GM12878 (cell line): ENCODE measurements around the gene TBC1D1. TPM values are rescaled to one million over a fixed set of nuclear protein-coding genes. Genes with fewer than 3 reads are reported as not detected.

ENCODE experiments used
- ATF7 ChIP-seq: fragments of 450-650 bp; IDR thresholded peaks from 2 replicates; pipeline ENCODE4 v1.6.1; 2016; ENCODE audit warnings: low read depth, mild to moderate bottlenecking
- HSF1 ChIP-seq: fragments of 150-350 bp; IDR thresholded peaks from 2 replicates; pipeline ENCODE4 v1.6.1; 2014; ENCODE audit warnings: mild to moderate bottlenecking, low read depth, low read length
- JUND ChIP-seq: IDR thresholded peaks from 2 replicates; pipeline ENCODE4 v1.6.1; 2012; ENCODE audit warnings: low read depth, mild to moderate bottlenecking, low read length, improper control_type of control experiment, moderate library complexity
- NR2C1 ChIP-seq: fragments of 450-650 bp; IDR thresholded peaks from 2 replicates; pipeline ENCODE4 v1.6.1; 2017; ENCODE audit warnings: antibody characterized with exemption, mild to moderate bottlenecking, moderate library complexity
- SMC3 ChIP-seq: IDR thresholded peaks from 2 replicates; pipeline ENCODE4 v1.6.1; 2011; ENCODE audit warnings: low read length, improper control_type of control experiment, borderline replicate concordance
- SREBF2 ChIP-seq: IDR thresholded peaks from 2 replicates; pipeline ENCODE4 v1.6.1; 2012; ENCODE audit warnings: mild to moderate bottlenecking, low read length
- TCF12 ChIP-seq: IDR thresholded peaks from 2 replicates; pipeline ENCODE4 v1.6.1; 2011; ENCODE audit warnings: low read depth, mild to moderate bottlenecking, low read length
- TCF3 ChIP-seq: IDR thresholded peaks from 2 replicates; pipeline ENCODE4 v1.6.1; 2012; ENCODE audit warnings: low read depth, mild to moderate bottlenecking, low read length, borderline replicate concordance; ENCODE audit not compliant: insufficient read depth
- USF1 ChIP-seq: IDR thresholded peaks from 2 replicates; pipeline ENCODE4 v1.6.1; 2011; ENCODE audit warnings: borderline replicate concordance, low read depth, mild to moderate bottlenecking, moderate library complexity, mixed read lengths, low read length; ENCODE audit not compliant: insufficient read depth; ENCODE audit errors: extremely low read length
- ZNF592 ChIP-seq: fragments of 450-650 bp; IDR thresholded peaks from 2 replicates; pipeline ENCODE4 v1.6.1; 2017; ENCODE audit warnings: mild to moderate bottlenecking, moderate library complexity
- polyA plus RNA-seq, 11 experiments: library from polyadenylated mRNA; depleted of rRNA in 4 of 11; unstranded in 6 of 11; stranded (reverse) in 5 of 11; fragments of >200 nt; fragmentation: Nextera tagmentation in 4 of 11; fragmentation: Illumina TruSeq in 1 of 11; extraction: Ambion mirVana in 4 of 11; extraction: Trizol in 1 of 11; gene quantifications; 1 replicate in 1 of 11; 2 replicates in 10 of 11; pipeline versions ENCODE4 v1.2.1 to v1.2.3, GENCODE V29; 2011 to 2016; ENCODE audit warnings: inconsistent platforms in 2 of 11, missing spikeins in 2 of 11, low read depth in 1 of 11
- total RNA-seq, 4 experiments: library from RNA; depleted of rRNA in 3 of 4; stranded (reverse); fragments of >200 nt in 3 of 4; fragmentation: Illumina TruSeq in 1 of 4; extraction: Trizol in 1 of 4; gene quantifications; 2 replicates each; pipeline versions ENCODE4 v1.2.1 to v1.2.3, GENCODE V29; 2013 to 2021
- TF ChIP-seq, protein P1 (sequence below): IDR thresholded peaks from 2 replicates; pipeline ENCODE4 v1.6.1; 2011; ENCODE audit warnings: low read depth, low read length, improper control_type of control experiment, borderline replicate concordance
- TF ChIP-seq, protein P2 (sequence below): fragments of 450-650 bp; IDR thresholded peaks from 2 replicates; pipeline ENCODE4 v1.6.1; 2018; ENCODE audit warnings: borderline replicate concordance, mild to moderate bottlenecking; ENCODE audit not compliant: partially characterized antibody
- TF ChIP-seq, protein P3 (sequence below): fragments of 450-650 bp; formaldehyde crosslinking; IDR thresholded peaks from 2 replicates; pipeline ENCODE4 v1.5.0; 2022; ENCODE audit warnings: mild to moderate bottlenecking, missing genetic modification characterization

Gene TBC1D1
- total and polyA plus RNA-seq, 10 of the 15 experiments (the other 5 are each of a cell fraction or from before 2014, with no cell fraction given) = 5.3 to 102 (median 57.8) TPM

DNA sequence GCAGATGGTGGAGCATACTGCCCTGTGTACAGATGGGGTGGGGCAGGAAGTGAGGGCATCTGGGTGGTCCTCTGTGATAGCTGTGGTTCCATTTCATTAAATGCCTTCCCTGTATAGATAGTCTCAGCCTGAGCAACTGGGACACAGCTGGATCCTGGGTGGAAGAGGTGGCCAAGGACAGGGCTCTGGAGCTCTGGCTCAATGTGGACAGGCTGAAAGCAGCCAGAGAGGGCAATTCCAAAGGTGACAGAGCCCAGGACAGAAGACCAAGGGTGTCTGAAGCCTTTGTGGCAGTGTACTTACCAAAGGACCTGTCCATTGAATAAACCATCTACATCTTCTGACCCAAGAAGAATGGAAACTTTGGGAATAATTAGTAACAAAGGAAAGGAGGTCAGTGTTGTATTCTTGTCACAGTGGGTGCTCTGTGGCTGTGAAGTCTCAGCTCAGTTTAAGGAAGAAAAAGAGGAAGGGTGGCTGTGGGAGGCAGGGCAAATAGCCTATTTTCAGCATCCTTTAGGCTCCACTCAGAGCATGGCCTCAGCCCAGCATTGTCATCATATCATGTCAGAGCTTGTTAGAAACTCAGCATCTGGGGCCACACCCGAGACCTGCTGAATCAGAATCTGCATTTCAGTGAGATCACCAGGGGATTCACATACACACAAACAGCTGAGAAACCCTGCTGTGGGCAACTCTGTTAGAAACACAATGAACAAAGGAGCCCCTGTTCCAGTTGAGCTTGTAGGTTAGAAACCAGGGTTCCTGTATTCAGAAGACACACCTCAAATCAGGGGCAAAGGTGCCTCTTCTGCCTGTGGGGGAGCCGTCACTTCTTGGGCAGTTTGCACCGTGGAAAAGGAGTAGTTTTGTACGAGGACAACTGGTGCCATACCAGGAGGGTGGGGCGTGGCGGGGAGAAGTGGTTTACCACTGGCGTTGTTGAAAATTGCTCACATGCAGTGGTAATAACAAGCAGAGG lies 237.9 kb downstream of the TBC1D1 start (continued):
- TF ChIP-seq, protein P1, sequence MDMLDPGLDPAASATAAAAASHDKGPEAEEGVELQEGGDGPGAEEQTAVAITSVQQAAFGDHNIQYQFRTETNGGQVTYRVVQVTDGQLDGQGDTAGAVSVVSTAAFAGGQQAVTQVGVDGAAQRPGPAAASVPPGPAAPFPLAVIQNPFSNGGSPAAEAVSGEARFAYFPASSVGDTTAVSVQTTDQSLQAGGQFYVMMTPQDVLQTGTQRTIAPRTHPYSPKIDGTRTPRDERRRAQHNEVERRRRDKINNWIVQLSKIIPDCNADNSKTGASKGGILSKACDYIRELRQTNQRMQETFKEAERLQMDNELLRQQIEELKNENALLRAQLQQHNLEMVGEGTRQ = no peak; the same call in 1 of the 2 replicates
- TF ChIP-seq HSF1 (no peak; the same call in 1 of the 2 replicates), TCF12 (peak; percentile 85), SMC3 (peak; percentile 28; the same call in 1 of the 2 replicates), TCF3 (peak; percentile 76; the same call in 1 of the 2 replicates), SREBF2 (no peak), ZNF592 (peak; percentile 62; the same call in 1 of the 2 replicates), USF1 (no peak), NR2C1 (no peak), JUND (peak; percentile 72; the same call in 1 of the 2 replicates), ATF7 (peak; percentile 96)
- TF ChIP-seq, protein P2, sequence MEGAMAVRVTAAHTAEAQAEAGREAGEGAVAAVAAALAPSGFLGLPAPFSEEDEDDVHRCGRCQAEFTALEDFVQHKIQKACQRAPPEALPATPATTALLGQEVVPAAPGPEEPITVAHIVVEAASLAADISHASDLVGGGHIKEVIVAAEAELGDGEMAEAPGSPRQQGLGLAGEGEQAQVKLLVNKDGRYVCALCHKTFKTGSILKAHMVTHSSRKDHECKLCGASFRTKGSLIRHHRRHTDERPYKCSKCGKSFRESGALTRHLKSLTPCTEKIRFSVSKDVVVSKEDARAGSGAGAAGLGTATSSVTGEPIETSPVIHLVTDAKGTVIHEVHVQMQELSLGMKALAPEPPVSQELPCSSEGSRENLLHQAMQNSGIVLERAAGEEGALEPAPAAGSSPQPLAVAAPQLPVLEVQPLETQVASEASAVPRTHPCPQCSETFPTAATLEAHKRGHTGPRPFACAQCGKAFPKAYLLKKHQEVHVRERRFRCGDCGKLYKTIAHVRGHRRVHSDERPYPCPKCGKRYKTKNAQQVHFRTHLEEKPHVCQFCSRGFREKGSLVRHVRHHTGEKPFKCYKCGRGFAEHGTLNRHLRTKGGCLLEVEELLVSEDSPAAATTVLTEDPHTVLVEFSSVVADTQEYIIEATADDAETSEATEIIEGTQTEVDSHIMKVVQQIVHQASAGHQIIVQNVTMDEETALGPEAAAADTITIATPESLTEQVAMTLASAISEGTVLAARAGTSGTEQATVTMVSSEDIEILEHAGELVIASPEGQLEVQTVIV = no peak
- TF ChIP-seq, protein P3, sequence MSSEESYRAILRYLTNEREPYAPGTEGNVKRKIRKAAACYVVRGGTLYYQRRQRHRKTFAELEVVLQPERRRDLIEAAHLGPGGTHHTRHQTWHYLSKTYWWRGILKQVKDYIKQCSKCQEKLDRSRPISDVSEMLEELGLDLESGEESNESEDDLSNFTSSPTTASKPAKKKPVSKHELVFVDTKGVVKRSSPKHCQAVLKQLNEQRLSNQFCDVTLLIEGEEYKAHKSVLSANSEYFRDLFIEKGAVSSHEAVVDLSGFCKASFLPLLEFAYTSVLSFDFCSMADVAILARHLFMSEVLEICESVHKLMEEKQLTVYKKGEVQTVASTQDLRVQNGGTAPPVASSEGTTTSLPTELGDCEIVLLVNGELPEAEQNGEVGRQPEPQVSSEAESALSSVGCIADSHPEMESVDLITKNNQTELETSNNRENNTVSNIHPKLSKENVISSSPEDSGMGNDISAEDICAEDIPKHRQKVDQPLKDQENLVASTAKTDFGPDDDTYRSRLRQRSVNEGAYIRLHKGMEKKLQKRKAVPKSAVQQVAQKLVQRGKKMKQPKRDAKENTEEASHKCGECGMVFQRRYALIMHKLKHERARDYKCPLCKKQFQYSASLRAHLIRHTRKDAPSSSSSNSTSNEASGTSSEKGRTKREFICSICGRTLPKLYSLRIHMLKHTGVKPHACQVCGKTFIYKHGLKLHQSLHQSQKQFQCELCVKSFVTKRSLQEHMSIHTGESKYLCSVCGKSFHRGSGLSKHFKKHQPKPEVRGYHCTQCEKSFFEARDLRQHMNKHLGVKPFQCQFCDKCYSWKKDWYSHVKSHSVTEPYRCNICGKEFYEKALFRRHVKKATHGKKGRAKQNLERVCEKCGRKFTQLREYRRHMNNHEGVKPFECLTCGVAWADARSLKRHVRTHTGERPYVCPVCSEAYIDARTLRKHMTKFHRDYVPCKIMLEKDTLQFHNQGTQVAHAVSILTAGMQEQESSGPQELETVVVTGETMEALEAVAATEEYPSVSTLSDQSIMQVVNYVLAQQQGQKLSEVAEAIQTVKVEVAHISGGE (CRISPR knock-in tag) = no peak
